Liver (tissue), 9 donors: ENCODE measurements around the gene RNU7-1. TPM values are rescaled to one million over a fixed set of nuclear protein-coding genes. Genes with fewer than 3 reads are reported as not detected.

Experiments used
- DNase-seq: peaks from one replicate; pipeline ENCODE4 v3.0.0-alpha.2; 2017; ENCODE audit warnings: low spot score
- H3K27ac ChIP-seq, 2 donors: one replicate each; pipeline ENCODE4 v1.7.0; 2013; ENCODE audit warnings: inconsistent platforms in 2 of 2, low read length in 2 of 2, control low read depth in 1 of 2, low read depth in 1 of 2, mild to moderate bottlenecking in 1 of 2
- H3K27me3 ChIP-seq, 4 donors: one replicate each; pipeline versions ENCODE4 v1.6.1 to v1.7.0; 2013; ENCODE audit warnings: low read length in 3 of 4, inconsistent platforms in 1 of 4, mild to moderate bottlenecking in 1 of 4, moderate library complexity in 1 of 4; ENCODE audit not compliant: control insufficient read depth in 4 of 4, insufficient read depth in 4 of 4
- H3K36me3 ChIP-seq, 4 donors: one replicate each; pipeline versions ENCODE4 v1.6.1 to v1.7.0; 2013; ENCODE audit warnings: low read length in 3 of 4, mild to moderate bottlenecking in 3 of 4, low read depth in 1 of 4, moderate library complexity in 1 of 4; ENCODE audit not compliant: control insufficient read depth in 4 of 4, insufficient read depth in 3 of 4
- H3K4me1 ChIP-seq, 4 donors: one replicate each; pipeline versions ENCODE4 v1.6.1 to v1.7.0; 2013; ENCODE audit warnings: low read length in 3 of 4, mild to moderate bottlenecking in 3 of 4, moderate library complexity in 1 of 4; ENCODE audit not compliant: control insufficient read depth in 4 of 4, insufficient read depth in 4 of 4
- H3K4me3 ChIP-seq, 3 donors: one replicate each; pipeline versions ENCODE4 v1.6.1 to v1.7.0; 2013; ENCODE audit warnings: low read length in 3 of 3, control low read depth in 1 of 3, low read depth in 1 of 3, mild to moderate bottlenecking in 1 of 3
- H3K9ac ChIP-seq, 2 donors: one replicate each; pipeline ENCODE4 v1.7.0; 2013; ENCODE audit warnings: low read length in 2 of 2, mild to moderate bottlenecking in 2 of 2, moderate library complexity in 2 of 2, control low read depth in 1 of 2, low read depth in 1 of 2
- H3K9me3 ChIP-seq, 4 donors: one replicate each; pipeline versions ENCODE4 v1.6.1 to v1.7.0; 2013; ENCODE audit warnings: low read length in 3 of 4; ENCODE audit not compliant: control insufficient read depth in 4 of 4
- ATF3 ChIP-seq: IDR thresholded peaks from 2 replicates; pipeline ENCODE4 v1.6.1; 2016; ENCODE audit warnings: antibody characterized with exemption
- CTCF ChIP-seq: fragments of 150-350 bp; IDR thresholded peaks from 2 replicates; pipeline ENCODE4 v1.5.1; 2017; ENCODE audit warnings: improper control_type of control experiment, low read depth, low read length; ENCODE audit not compliant: missing input control
- EGR1 ChIP-seq, 2 donors: IDR thresholded peaks; 2 replicates each; pipeline ENCODE4 v1.6.1; 2016 to 2018; ENCODE audit warnings: antibody characterized with exemption in 2 of 2, low read depth in 2 of 2
- FOXA1 ChIP-seq: IDR thresholded peaks from 2 replicates; pipeline ENCODE4 v1.6.1; 2016; ENCODE audit warnings: antibody characterized with exemption
- FOXA2 ChIP-seq: IDR thresholded peaks from 2 replicates; pipeline ENCODE4 v1.6.1; 2016; ENCODE audit warnings: antibody characterized with exemption
- GABPA ChIP-seq, 2 donors: IDR thresholded peaks in 1 of 2; conservative IDR thresholded peaks in 1 of 2; 2 replicates each; pipeline ENCODE4 v1.6.1; 2016; ENCODE audit warnings: antibody characterized with exemption in 2 of 2, mild to moderate bottlenecking in 1 of 2, moderate library complexity in 1 of 2
- HNF4A ChIP-seq, 2 donors: conservative IDR thresholded peaks; 2 replicates each; pipeline ENCODE4 v1.6.1; 2016; ENCODE audit warnings: antibody characterized with exemption in 2 of 2, mild to moderate bottlenecking in 2 of 2
- HNF4G ChIP-seq: IDR thresholded peaks from 2 replicates; pipeline ENCODE4 v1.6.1; 2016; ENCODE audit warnings: antibody characterized with exemption
- JUND ChIP-seq, 2 donors: IDR thresholded peaks; 2 replicates each; pipeline ENCODE4 v1.6.1; 2016; ENCODE audit warnings: antibody characterized with exemption in 2 of 2
- MAX ChIP-seq: IDR thresholded peaks from 2 replicates; pipeline ENCODE4 v1.6.1; 2016; ENCODE audit warnings: antibody characterized with exemption
- NR2F2 ChIP-seq: IDR thresholded peaks from 2 replicates; pipeline ENCODE4 v1.6.1; 2016; ENCODE audit warnings: antibody characterized with exemption
- RAD21 ChIP-seq, 2 donors: IDR thresholded peaks; 2 replicates each; pipeline ENCODE4 v1.6.1; 2016; ENCODE audit warnings: antibody characterized with exemption in 2 of 2, mild to moderate bottlenecking in 2 of 2
- RXRA ChIP-seq, 2 donors: IDR thresholded peaks; 2 replicates each; pipeline ENCODE4 v1.6.1; 2017 to 2018; ENCODE audit warnings: antibody characterized with exemption in 2 of 2, mild to moderate bottlenecking in 1 of 2
- SP1 ChIP-seq: IDR thresholded peaks from 2 replicates; pipeline ENCODE4 v1.6.1; 2018; ENCODE audit warnings: antibody characterized with exemption, mild to moderate bottlenecking
- TAF1 ChIP-seq: conservative IDR thresholded peaks from 2 replicates; pipeline ENCODE4 v1.6.1; 2016; ENCODE audit warnings: antibody characterized with exemption, mild to moderate bottlenecking
- YY1 ChIP-seq: IDR thresholded peaks from 2 replicates; pipeline ENCODE4 v1.6.1; 2016; ENCODE audit warnings: antibody characterized with exemption, mild to moderate bottlenecking
- ZBTB33 ChIP-seq: IDR thresholded peaks from 2 replicates; pipeline ENCODE4 v1.6.1; 2016; ENCODE audit warnings: antibody characterized with exemption
- WGBS: extraction: QIAGEN DNeasy Blood & Tissue Kit; methylation state at CpG from one replicate; pipeline ENCODE4 v1.1.7; 2013; 5-methylcytosine and 5-hydroxymethylcytosine counted together
- polyA plus RNA-seq, 2 donors: library from polyadenylated mRNA; stranded (reverse) in 1 of 2; unstranded in 1 of 2; fragments of 200-250 nt in 1 of 2; fragments of >200 nt in 1 of 2; fragmentation: Nextera tagmentation in 1 of 2; extraction: Ambion mirVana in 1 of 2; gene quantifications; one replicate each; pipeline versions ENCODE4 v1.2.1 to v1.2.3, GENCODE V29; 2013 to 2015
- total RNA-seq, 2 donors: library from RNA; depleted of rRNA; stranded (reverse); fragments of >200 nt; gene quantifications; one replicate each; pipeline ENCODE4 v1.2.3, GENCODE V29; 2014
- donor health status: healthy.
- donor health status: healthy.
- donor health status: healthy.
- donor health status: healthy.
- donor health status: healthy.

Gene RNU7-1
- total and polyA plus RNA-seq, 4 donors, result not detected

GRCh38 chr12:6915789-6916285 lies 27.8 kb upstream of the RNU7-1 start (continued):
- TF ChIP-seq CTCF, result no peak
- no peak for TF ChIP-seq HNF4G
- no peak for TF ChIP-seq MAX
- no peak for TF ChIP-seq FOXA1

- Histone ChIP-seq H3K4me1 (peaks cover 3 to 13% (median 5%) of the 10 kb centered on the region in 4 donors), H3K27me3 (peaks cover 0 to 6% (median 0%) of the 10 kb centered on the region in 4 donors), H3K36me3 (no peaks in the 10 kb centered on the region), H3K4me3 (no peak overlapping the region), H3K9me3 (no peaks in the 10 kb centered on the region), H3K9ac (no peak overlapping the region), H3K27ac (no peak overlapping the region)
- DNase-seq, result no peak
- TF ChIP-seq RAD21 (IDR thresholded peaks at IDR 0.05), result no peak
- TF ChIP-seq EGR1 (IDR thresholded peaks at IDR 0.05; ENCODE audit: low read depth in 2 of 2), result no peak
- no peak for TF ChIP-seq MAX
- TF ChIP-seq SP1, result no peak
- no peak for TF ChIP-seq TAF1
- TF ChIP-seq HNF4A (conservative IDR thresholded peaks at IDR 0.05), result no peak
- TF ChIP-seq FOXA2, result no peak
- 95% methylated on average over 11 of the region's 11 CpGs for WGBS
Observed at GRCh38 chr12:6916426-6917200, 27.0 kb upstream of the RNU7-1 start.

- WGBS, result 90% methylated on average over 14 of the region's 14 CpGs
- H3K4me3 ChIP-seq, result no peak overlapping the region
- peaks cover 3 to 13% (median 6%) of the 10 kb centered on the region in 4 donors for H3K4me1 ChIP-seq
- H3K27ac ChIP-seq, result no peak overlapping the region
- no peak for DNase-seq
- H3K9me3 ChIP-seq, result no peaks in the 10 kb centered on the region
- no peak overlapping the region for H3K9ac ChIP-seq
- no peaks in the 10 kb centered on the region for H3K36me3 ChIP-seq
- TF ChIP-seq YY1 (no peak), HNF4G (no peak), RXRA (IDR thresholded peaks at IDR 0.05) (no peak), RAD21 (IDR thresholded peaks at IDR 0.05) (no peak), SP1 (no peak), HNF4A (conservative IDR thresholded peaks at IDR 0.05) (no peak), MAX (no peak), ZBTB33 (no peak), ATF3 (no peak), NR2F2 (no peak), CTCF (no peak), TAF1 (no peak), GABPA (IDR thresholded peaks at IDR 0.05 in 1 of 2, conservative IDR thresholded peaks at IDR 0.05 in 1 of 2) (no peak), JUND (IDR thresholded peaks at IDR 0.05) (no peak), EGR1 (IDR thresholded peaks at IDR 0.05; ENCODE audit: low read depth in 2 of 2) (no peak)
- H3K27me3 ChIP-seq, result peaks cover 0 to 6% (median 0%) of the 10 kb centered on the region in 4 donors
Observed at GRCh38 chr12:6917491-6918231, 26.0 kb upstream of the RNU7-1 start.
